T-helper 2 cell treated with Interferon-gamma antibody and Interleukin-4, amounts not matched to agents 5 μg/mL and 100 μg/mL, for 36 hours (primary cell): ENCODE results near the gene CILP.
"Not testable (repeated sequence)": the region's sequence is repeated elsewhere in the genome, so short reads cannot be mapped to it uniquely, and the experiment has no call there.

Experiments used
- DNase-seq: peaks from one replicate; pipeline ENCODE4 v3.0.0; 2021; ENCODE audit warnings: low spot score
- H3K27ac Mint-ChIP-seq: one replicate; pipeline ENCODE4 v1.8.0; 2021; ENCODE audit warnings: mild to moderate bottlenecking, mixed read lengths
- H3K27me3 Mint-ChIP-seq: one replicate; pipeline ENCODE4 v1.8.0; 2021; ENCODE audit warnings: low read depth, mixed read lengths
- H3K36me3 Mint-ChIP-seq: one replicate; pipeline ENCODE4 v1.8.0; 2021; ENCODE audit warnings: low read depth, mixed read lengths
- H3K4me1 Mint-ChIP-seq: one replicate; pipeline ENCODE4 v1.8.0; 2021; ENCODE audit warnings: low read depth, mixed read lengths
- H3K4me3 Mint-ChIP-seq: one replicate; pipeline ENCODE4 v1.8.0; 2022; ENCODE audit warnings: mild to moderate bottlenecking, moderate library complexity, mixed read lengths
- H3K9me3 Mint-ChIP-seq: one replicate; pipeline ENCODE4 v1.8.0; 2021; ENCODE audit warnings: mixed read lengths

Gene CILP

GRCh38 chr15:65194826-65195547, 16.3 kb downstream of the CILP start:
- no peak overlapping the region for H3K4me3 Mint-ChIP-seq
- no peak overlapping the region for H3K27ac Mint-ChIP-seq
- H3K9me3 Mint-ChIP-seq: no peaks in the 10 kb centered on the region
- H3K27me3 Mint-ChIP-seq: peaks cover 5% of the 10 kb centered on the region
- DNase-seq: no peak
- no peaks in the 10 kb centered on the region for H3K36me3 Mint-ChIP-seq
- H3K4me1 Mint-ChIP-seq: no peaks in the 10 kb centered on the region

- Mint-ChIP-seq H3K27ac (no peak overlapping the region), H3K27me3 (no peaks in the 10 kb centered on the region), H3K36me3 (no peaks in the 10 kb centered on the region), H3K4me1 (no peaks in the 10 kb centered on the region), H3K4me3 (no peak overlapping the region), H3K9me3 (no peaks in the 10 kb centered on the region)
- no peak for DNase-seq
Observed at GRCh38 chr15:65192016-65192415, 19.3 kb downstream of the CILP start.

GRCh38 chr15:65189102-65189740, 22.1 kb downstream of the CILP start:
- no peak for DNase-seq
- H3K27me3 Mint-ChIP-seq: no peaks in the 10 kb centered on the region
- H3K36me3 Mint-ChIP-seq: peaks cover 1% of the 10 kb centered on the region
- H3K9me3 Mint-ChIP-seq: no peaks in the 10 kb centered on the region
- H3K27ac Mint-ChIP-seq: no peak overlapping the region
- no peak overlapping the region for H3K4me3 Mint-ChIP-seq
- H3K4me1 Mint-ChIP-seq: peaks cover 6% of the 10 kb centered on the region

DNA sequence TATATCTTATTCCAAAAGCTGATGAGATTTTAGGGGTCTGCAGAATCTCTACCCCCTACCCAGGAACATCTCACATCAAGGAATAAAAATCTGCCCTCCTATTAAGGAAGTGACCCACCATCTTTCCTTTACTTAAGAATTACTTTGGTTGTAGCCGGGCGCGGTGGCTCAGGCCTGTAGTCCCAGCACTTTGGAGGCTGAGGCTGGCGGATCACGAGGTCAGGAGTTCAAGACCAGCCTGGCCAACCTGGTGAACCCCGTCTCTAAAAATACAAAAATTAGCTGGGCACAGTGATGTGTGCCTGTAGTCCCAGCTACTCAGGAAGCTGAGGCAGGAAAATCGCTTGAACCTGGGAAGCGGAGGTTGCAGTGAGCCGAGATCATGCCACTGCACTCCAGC, 22.8 kb downstream of the CILP start:
- H3K27me3 Mint-ChIP-seq, H3K27ac Mint-ChIP-seq, H3K9me3 Mint-ChIP-seq: not testable (repeated sequence)

GRCh38 chr15:65184868-65185717, 26.2 kb downstream of the CILP start, which contains the start of gene CLPX:
Gene CLPX, minus strand, starts transcription at chr15:65185342. Its CDS starts 189 bp downstream, at chr15:65185153.
- Mint-ChIP-seq H3K36me3 (peaks cover 11% of the 10 kb centered on the region), H3K27me3 (no peaks in the 10 kb centered on the region), H3K4me3 (peak within 1 kb of the TSS; percentile 96), H3K9me3 (no peaks in the 10 kb centered on the region), H3K4me1 (peaks cover 21% of the 10 kb centered on the region), H3K27ac (peak within 1 kb of the TSS; percentile 88)
- peak; percentile 90 for DNase-seq

More for the DNA sequence above, 22.8 kb downstream of the CILP start:
- H3K36me3 Mint-ChIP-seq, DNase-seq, H3K4me3 Mint-ChIP-seq: not testable (repeated sequence)
- H3K4me1 Mint-ChIP-seq: peaks cover 10% of the 10 kb centered on the region

GRCh38 chr15:65184305-65184867, 26.9 kb downstream of the CILP start:
- H3K27ac Mint-ChIP-seq: peak overlapping the region; percentile 88
- peak overlapping the region; percentile 96 for H3K4me3 Mint-ChIP-seq
- peaks cover 17% of the 10 kb centered on the region for H3K36me3 Mint-ChIP-seq
- H3K9me3 Mint-ChIP-seq: no peaks in the 10 kb centered on the region
- DNase-seq: peak; percentile 46
- H3K4me1 Mint-ChIP-seq: peaks cover 25% of the 10 kb centered on the region
- H3K27me3 Mint-ChIP-seq: no peaks in the 10 kb centered on the region

GRCh38 chr15:65183865-65184159, 27.5 kb downstream of the CILP start:
- Mint-ChIP-seq H3K27me3 (no peaks in the 10 kb centered on the region), H3K4me3 (peak overlapping the region; percentile 96), H3K4me1 (peaks cover 25% of the 10 kb centered on the region), H3K36me3 (peaks cover 21% of the 10 kb centered on the region), H3K27ac (peak overlapping the region; percentile 88), H3K9me3 (no peaks in the 10 kb centered on the region)
- no peak for DNase-seq

DNA sequence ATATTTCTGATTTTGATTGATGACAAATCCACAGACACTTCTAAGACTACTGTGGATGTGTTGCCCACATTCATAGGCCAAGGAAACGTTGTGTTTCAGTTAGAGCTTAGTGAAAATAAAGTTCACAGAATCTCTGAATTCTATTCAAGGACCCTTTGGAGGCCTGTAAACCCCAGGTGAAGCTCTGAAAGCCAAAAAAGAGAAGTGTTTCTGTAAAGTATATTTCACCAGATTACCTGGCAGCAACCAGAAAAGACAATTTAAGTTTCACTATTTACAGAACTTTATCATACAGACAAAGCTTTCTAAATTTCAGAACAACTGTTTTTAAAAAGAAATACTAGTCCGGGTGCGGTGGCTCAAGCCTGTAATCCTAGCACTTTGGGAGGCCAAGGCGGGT, 28.7 kb downstream of the CILP start:
- no peak for DNase-seq
- Mint-ChIP-seq H3K36me3 (peaks cover 25% of the 10 kb centered on the region), H3K27me3 (no peaks in the 10 kb centered on the region), H3K27ac (peak overlapping the region; percentile 26), H3K4me3 (peak overlapping the region; percentile 96), H3K9me3 (no peaks in the 10 kb centered on the region), H3K4me1 (peaks cover 25% of the 10 kb centered on the region)

GRCh38 chr15:65181582-65182353, 29.5 kb downstream of the CILP start:
- H3K27ac Mint-ChIP-seq, H3K27me3 Mint-ChIP-seq, DNase-seq, H3K9me3 Mint-ChIP-seq: not testable (repeated sequence)
- Mint-ChIP-seq H3K4me3 (peak overlapping the region; percentile 41), H3K36me3 (peaks cover 29% of the 10 kb centered on the region), H3K4me1 (peaks cover 25% of the 10 kb centered on the region)

DNA sequence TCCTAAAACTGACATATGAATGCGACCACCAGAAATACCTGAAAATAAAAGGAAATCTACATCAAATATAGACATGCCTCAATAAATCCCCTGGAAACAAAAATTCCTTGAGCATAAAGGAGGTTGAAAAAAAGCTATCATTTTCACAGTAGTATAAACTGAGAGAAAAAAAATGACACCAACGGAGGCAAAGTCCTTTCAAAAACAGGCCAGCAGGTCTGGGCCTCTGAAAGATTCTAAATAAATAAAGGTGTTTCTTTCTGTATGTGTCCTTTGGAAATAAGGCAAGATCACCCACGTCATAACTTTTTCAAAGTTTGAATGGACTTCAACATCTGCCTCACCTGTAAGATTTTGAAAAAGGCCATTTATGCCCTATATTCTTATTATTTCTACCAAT, 31.1 kb downstream of the CILP start:
- no peaks in the 10 kb centered on the region for H3K9me3 Mint-ChIP-seq

DNA sequence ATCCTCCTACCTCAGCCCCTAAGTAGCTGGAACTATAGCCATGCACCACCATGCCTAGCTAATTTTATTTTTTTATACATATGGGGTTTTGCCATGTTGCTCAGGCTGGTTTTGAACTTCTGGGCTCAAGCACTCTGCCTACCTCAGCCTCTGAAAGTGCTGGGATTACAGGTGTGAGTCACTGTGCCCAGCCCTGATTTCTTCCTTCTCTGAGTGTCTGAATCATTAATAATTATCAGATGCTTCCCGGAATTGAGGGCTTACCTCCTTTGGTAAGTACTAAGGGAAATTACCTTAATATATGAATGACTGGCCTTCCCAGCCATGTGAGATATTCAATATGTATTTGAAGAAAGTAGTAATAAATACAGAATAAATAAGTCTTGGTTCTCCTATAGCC, 33.4 kb downstream of the CILP start:
- Mint-ChIP-seq H3K27ac (no peak overlapping the region), H3K4me3 (no peak overlapping the region), H3K4me1 (peaks cover 12% of the 10 kb centered on the region), H3K27me3 (no peaks in the 10 kb centered on the region), H3K9me3 (no peaks in the 10 kb centered on the region), H3K36me3 (peaks cover 32% of the 10 kb centered on the region)
- DNase-seq: no peak

More for the DNA sequence above, 31.1 kb downstream of the CILP start:
- peaks cover 20% of the 10 kb centered on the region for H3K4me1 Mint-ChIP-seq
- H3K4me3 Mint-ChIP-seq: no peak overlapping the region
- peaks cover 34% of the 10 kb centered on the region for H3K36me3 Mint-ChIP-seq
- no peaks in the 10 kb centered on the region for H3K27me3 Mint-ChIP-seq
- DNase-seq: no peak
- no peak overlapping the region for H3K27ac Mint-ChIP-seq

- Mint-ChIP-seq H3K27ac (no peak overlapping the region), H3K27me3 (no peaks in the 10 kb centered on the region), H3K4me1 (peaks cover 5% of the 10 kb centered on the region), H3K36me3 (peaks cover 44% of the 10 kb centered on the region), H3K9me3 (no peaks in the 10 kb centered on the region), H3K4me3 (no peak overlapping the region)
- DNase-seq: no peak
Observed at GRCh38 chr15:65176056-65176455, 35.2 kb downstream of the CILP start.

DNA sequence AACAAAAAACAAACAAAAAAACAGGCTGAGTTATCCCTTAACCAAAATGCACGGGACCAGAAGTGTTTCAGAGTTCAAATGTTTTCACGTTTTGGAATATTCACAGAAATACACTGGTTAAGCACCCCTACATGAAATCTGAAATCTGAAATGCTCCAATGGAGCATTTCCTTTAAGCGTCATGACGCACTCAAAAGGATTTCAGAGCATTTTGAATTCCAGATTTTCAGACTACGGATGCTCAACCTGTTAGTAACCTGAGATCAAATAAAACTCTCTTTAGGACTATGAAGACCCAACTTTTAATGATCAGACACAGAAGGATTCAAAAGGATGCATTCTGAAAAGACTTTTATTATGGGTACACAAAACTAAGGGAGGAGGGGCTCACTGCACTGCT, 35.8 kb downstream of the CILP start:
- H3K27ac Mint-ChIP-seq: no peak overlapping the region
- DNase-seq: no peak

More for the DNA sequence above, 35.8 kb downstream of the CILP start:
- Mint-ChIP-seq H3K4me3 (no peak overlapping the region), H3K4me1 (peaks cover 5% of the 10 kb centered on the region), H3K9me3 (no peaks in the 10 kb centered on the region), H3K27me3 (no peaks in the 10 kb centered on the region), H3K36me3 (peaks cover 44% of the 10 kb centered on the region)
